H9 (cell line): ENCODE data around the gene SLC49A4. TPM values are rescaled to one million over a fixed set of nuclear protein-coding genes. Genes with fewer than 3 reads are reported as not detected.
"Not testable (repeated sequence)": the region's sequence is repeated elsewhere in the genome, so short reads cannot be mapped to it uniquely, and the experiment has no call there.

Source experiments
- DNase-seq: peaks from one replicate; pipeline ENCODE4 v3.0.0-alpha.2; 2017
- H2AFZ ChIP-seq: one replicate; pipeline ENCODE4 v1.6.1; 2013; ENCODE audit warnings: mild to moderate bottlenecking, low read length, control low read depth, moderate library complexity
- H2AK5ac ChIP-seq: 2 replicates; pipeline ENCODE4 v1.6.1; 2013; ENCODE audit warnings: low read length, control low read depth, mixed read lengths; ENCODE audit not compliant: insufficient read length
- H2BK120ac ChIP-seq: one replicate; pipeline ENCODE4 v1.6.1; 2013; ENCODE audit warnings: low read depth, mild to moderate bottlenecking, low read length, control low read depth, inconsistent platforms; ENCODE audit not compliant: poor library complexity, severe bottlenecking
- H2BK12ac ChIP-seq: 2 replicates; pipeline ENCODE4 v1.6.1; 2013; ENCODE audit warnings: low read length, control low read depth, mixed read lengths, low read depth; ENCODE audit not compliant: insufficient read length
- H2BK15ac ChIP-seq: 2 replicates; pipeline ENCODE4 v1.6.1; 2013; ENCODE audit warnings: low read depth, low read length, control low read depth
- H2BK20ac ChIP-seq: one replicate; pipeline ENCODE4 v1.6.1; 2013; ENCODE audit warnings: low read depth, mild to moderate bottlenecking, low read length, control low read depth, inconsistent platforms; ENCODE audit not compliant: poor library complexity, severe bottlenecking
- H2BK5ac ChIP-seq: 2 replicates; pipeline ENCODE4 v1.6.1; 2013; ENCODE audit warnings: low read length, control low read depth, mixed read lengths; ENCODE audit not compliant: insufficient read length
- H3K14ac ChIP-seq: 2 replicates; pipeline ENCODE4 v1.6.1; 2013; ENCODE audit warnings: low read length, control low read depth; ENCODE audit not compliant: insufficient read depth
- H3K18ac ChIP-seq: 2 replicates; pipeline ENCODE4 v1.6.1; 2013; ENCODE audit warnings: low read depth, mild to moderate bottlenecking, mixed read lengths, low read length, control low read depth; ENCODE audit not compliant: insufficient read length
- H3K23ac ChIP-seq: 2 replicates; pipeline ENCODE4 v1.6.1; 2013; ENCODE audit warnings: low read length, control low read depth, mixed read lengths, low read depth; ENCODE audit not compliant: insufficient read length
- H3K23me2 ChIP-seq: 2 replicates; pipeline ENCODE4 v1.6.1; 2013; ENCODE audit warnings: low read depth, mild to moderate bottlenecking, mixed read lengths, low read length, control low read depth; ENCODE audit not compliant: insufficient read length, poor library complexity, severe bottlenecking
- H3K27ac ChIP-seq: 2 replicates; pipeline ENCODE4 v1.5.1; 2013; ENCODE audit warnings: low read length, control low read depth, mixed read lengths, low read depth; ENCODE audit not compliant: insufficient read length
- H3K27me3 ChIP-seq: 2 replicates; pipeline ENCODE4 v1.6.1; 2013; ENCODE audit warnings: low read length, control low read depth, inconsistent platforms; ENCODE audit not compliant: insufficient read depth
- H3K4ac ChIP-seq: 2 replicates; pipeline ENCODE4 v1.6.1; 2013; ENCODE audit warnings: low read depth, mild to moderate bottlenecking, control low read depth, inconsistent platforms, low read length, moderate library complexity
- H3K4me1 ChIP-seq: 2 replicates; pipeline ENCODE4 v1.6.1; 2013; ENCODE audit warnings: low read length, control low read depth, inconsistent platforms; ENCODE audit not compliant: insufficient read depth
- H3K4me2 ChIP-seq: 2 replicates; pipeline ENCODE4 v1.6.1; 2013; ENCODE audit warnings: low read length, control low read depth, mixed read lengths; ENCODE audit not compliant: insufficient read length, insufficient read depth
- H3K56ac ChIP-seq: 2 replicates; pipeline ENCODE4 v1.6.1; 2013; ENCODE audit warnings: low read depth, mild to moderate bottlenecking, mixed read lengths, low read length, control low read depth; ENCODE audit not compliant: insufficient read length
- H3K79me1 ChIP-seq: 2 replicates; pipeline ENCODE4 v1.6.1; 2013; ENCODE audit warnings: low read depth, mild to moderate bottlenecking, moderate library complexity, low read length, control low read depth, inconsistent platforms; ENCODE audit not compliant: insufficient read depth, poor library complexity, severe bottlenecking
- H3K79me2 ChIP-seq: 2 replicates; pipeline ENCODE4 v1.6.1; 2013; ENCODE audit warnings: low read length, control low read depth, inconsistent platforms; ENCODE audit not compliant: insufficient read depth
- H3K9ac ChIP-seq: 2 replicates; pipeline ENCODE4 v1.6.1; 2013; ENCODE audit warnings: low read length, control low read depth, mixed read lengths; ENCODE audit not compliant: insufficient read length; ENCODE audit errors: extremely low read depth
- H3K9me3 ChIP-seq: one replicate; pipeline ENCODE4 v1.6.1; 2013; ENCODE audit warnings: low read depth, low read length, inconsistent platforms; ENCODE audit not compliant: control insufficient read depth
- H3T11ph ChIP-seq: one replicate; pipeline ENCODE4 v1.6.1; 2013; ENCODE audit warnings: mild to moderate bottlenecking, low read length, control low read depth, inconsistent platforms
- H4K20me1 ChIP-seq: one replicate; pipeline ENCODE4 v1.6.1; 2013; ENCODE audit not compliant: control insufficient read depth, insufficient read length, insufficient read depth
- H4K5ac ChIP-seq: 2 replicates; pipeline ENCODE4 v1.6.1; 2013; ENCODE audit warnings: low read depth, mild to moderate bottlenecking, mixed read lengths, low read length, control low read depth; ENCODE audit not compliant: insufficient read length
- H4K8ac ChIP-seq: replicated peaks from 2 replicates; pipeline ENCODE4 v1.6.1; 2013; ENCODE audit warnings: low read length, control low read depth, mixed read lengths, low read depth; ENCODE audit not compliant: insufficient read length
- H4K91ac ChIP-seq: 2 replicates; pipeline ENCODE4 v1.6.1; 2013; ENCODE audit warnings: low read depth, mild to moderate bottlenecking, moderate library complexity, mixed read lengths, low read length, control low read depth; ENCODE audit not compliant: insufficient read length
- H3K27ac Mint-ChIP-seq, 3 experiments: 2 replicates in 2 of 3; 3 replicates in 1 of 3; pipeline ENCODE4 v1.8.0; 2020 to 2021; ENCODE audit warnings: mixed read lengths in 3 of 3, mild to moderate bottlenecking in 1 of 3, moderate library complexity in 1 of 3
- H3K27me3 Mint-ChIP-seq: 2 replicates; pipeline ENCODE4 v1.8.0; 2021; ENCODE audit warnings: low read depth, mild to moderate bottlenecking, moderate library complexity, mixed read lengths
- H3K36me3 Mint-ChIP-seq, 3 experiments: 2 replicates in 2 of 3; 3 replicates in 1 of 3; pipeline ENCODE4 v1.8.0; 2020 to 2021; ENCODE audit warnings: low read depth in 3 of 3, mixed read lengths in 3 of 3; ENCODE audit not compliant: insufficient read depth in 1 of 3
- H3K4me1 Mint-ChIP-seq, 2 experiments: 2 replicates each; pipeline ENCODE4 v1.8.0; 2020; ENCODE audit warnings: mixed read lengths in 2 of 2
- H3K4me3 Mint-ChIP-seq, 2 experiments: 2 replicates in 1 of 2; 3 replicates in 1 of 2; pipeline ENCODE4 v1.8.0; 2020 to 2021; ENCODE audit warnings: mild to moderate bottlenecking in 2 of 2, mixed read lengths in 2 of 2, moderate library complexity in 1 of 2
- H3K9me3 Mint-ChIP-seq, 2 experiments: 2 replicates in 1 of 2; 3 replicates in 1 of 2; pipeline ENCODE4 v1.8.0; 2020; ENCODE audit warnings: mild to moderate bottlenecking in 2 of 2, mixed read lengths in 2 of 2, moderate library complexity in 1 of 2
- CTCF ChIP-seq: fragments of 200-600 bp; sonication (generic); conservative IDR thresholded peaks from 3 replicates; pipeline ENCODE4 v1.8.0; 2021; ENCODE audit warnings: antibody characterized with exemption, mild to moderate bottlenecking
- WGBS: extraction: QIAGEN DNeasy Blood & Tissue Kit; methylation state at CpG from one replicate; pipeline ENCODE4 v1.1.7; 2013; ENCODE audit warnings: missing lambda C conversion rate, low lambda C conversion rate, mixed read lengths; ENCODE audit not compliant: insufficient read length; ENCODE audit errors: extremely low coverage; 5-methylcytosine and 5-hydroxymethylcytosine counted together
- total RNA-seq: library from RNA; stranded (reverse); gene quantifications from 2 replicates; pipeline ENCODE4 v1.2.1, GENCODE V29; 2021

Gene SLC49A4
- total RNA-seq, 1 experiment from 2014 or later, result 10.7 TPM

DNA sequence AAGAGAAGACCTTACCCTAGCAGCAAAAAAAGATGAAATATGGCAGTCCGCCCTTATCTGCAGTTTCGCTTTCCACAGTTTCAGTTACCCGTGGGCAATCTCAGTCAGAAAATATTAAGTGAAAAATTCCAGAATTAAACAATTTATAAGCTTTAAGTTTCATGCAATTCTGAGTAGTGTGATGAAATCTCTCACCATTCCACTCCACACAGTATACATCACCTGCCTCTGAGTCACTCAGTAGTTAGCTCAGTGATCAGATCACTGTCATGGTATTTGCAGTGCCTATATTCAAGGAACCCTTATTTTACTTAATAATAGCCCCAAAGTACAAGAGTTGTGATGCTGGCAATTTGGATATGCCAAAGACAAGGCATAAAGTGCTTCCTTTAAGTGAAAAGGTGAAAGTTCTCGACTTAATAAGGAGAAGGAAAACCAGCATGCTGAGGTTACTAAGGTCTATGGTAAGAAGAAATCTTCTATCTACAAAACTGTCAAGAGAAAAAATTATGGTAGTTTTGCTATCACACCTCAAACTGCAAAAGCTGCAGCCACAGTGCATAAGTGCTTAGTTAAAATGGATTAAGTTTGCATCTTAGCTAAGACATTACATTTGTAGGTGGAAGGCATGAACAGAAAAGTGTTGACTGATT, 49.4 kb upstream of the SLC49A4 start:
- no peaks in the 10 kb centered on the region for H3K9me3 ChIP-seq
- WGBS, result no CpG with 5 or more reads among the region's 4 CpGs
- H3K36me3 Mint-ChIP-seq, result peaks cover 29 to 46% (median 42%) of the 10 kb centered on the region in 3 experiments

GRCh38 chr3:122747295-122747694, 47.6 kb upstream of the SLC49A4 start:
- WGBS, result no CpG with 5 or more reads among the region's 35 CpGs
- H4K20me1 ChIP-seq, H3K9ac ChIP-seq, H3K4ac ChIP-seq, H4K5ac ChIP-seq, H3K27ac ChIP-seq, H2AFZ ChIP-seq, DNase-seq, H2BK20ac ChIP-seq, H3K4me3 Mint-ChIP-seq, H2BK12ac ChIP-seq, H3K4me1 Mint-ChIP-seq, H3K27ac Mint-ChIP-seq, H3K27me3 ChIP-seq, H4K91ac ChIP-seq, H3K4me2 ChIP-seq, H3T11ph ChIP-seq, H2BK15ac ChIP-seq, H3K14ac ChIP-seq, H3K18ac ChIP-seq, H3K9me3 ChIP-seq, H4K8ac ChIP-seq, H3K56ac ChIP-seq, H3K23me2 ChIP-seq, H2BK5ac ChIP-seq, H2BK120ac ChIP-seq, H3K79me1 ChIP-seq, H3K79me2 ChIP-seq, H2AK5ac ChIP-seq, H3K27me3 Mint-ChIP-seq, H3K23ac ChIP-seq, H3K4me1 ChIP-seq: not testable (repeated sequence)
- H3K36me3 Mint-ChIP-seq, result peaks cover 29 to 43% (median 37%) of the 10 kb centered on the region in 3 experiments
- H3K9me3 Mint-ChIP-seq, result peaks cover 12 to 20% of the 10 kb centered on the region in 2 experiments

More for the DNA sequence above, 49.4 kb upstream of the SLC49A4 start:
- H2AK5ac ChIP-seq, result no peak overlapping the region
- H3K4ac ChIP-seq, result no peak overlapping the region
- no peaks in the 10 kb centered on the region for H4K20me1 ChIP-seq
- peaks cover 12 to 20% of the 10 kb centered on the region in 2 experiments for H3K9me3 Mint-ChIP-seq
- H3K4me1 ChIP-seq, result no peaks in the 10 kb centered on the region
- H3K27ac Mint-ChIP-seq, result no peak overlapping the region
- no peak overlapping the region for H3K14ac ChIP-seq
- no peaks in the 10 kb centered on the region for H3K79me1 ChIP-seq
- H3K23me2 ChIP-seq, result no peaks in the 10 kb centered on the region
- peaks cover 2% of the 10 kb centered on the region in 2 experiments for H3K4me1 Mint-ChIP-seq
- no peak overlapping the region for H3K4me2 ChIP-seq
- H3K18ac ChIP-seq, result no peak overlapping the region
- H3K27me3 Mint-ChIP-seq, result no peaks in the 10 kb centered on the region; the same call in 1 of the 2 replicates
- no peak overlapping the region for H3K9ac ChIP-seq
- H4K5ac ChIP-seq, result no peak overlapping the region
- no peak for TF ChIP-seq CTCF
- H2BK20ac ChIP-seq, result no peak overlapping the region
- no peak overlapping the region for H3T11ph ChIP-seq
- no peak overlapping the region for H2BK12ac ChIP-seq
- H3K23ac ChIP-seq, result no peak overlapping the region
- no peak overlapping the region for H2BK15ac ChIP-seq
- no peak overlapping the region for H3K56ac ChIP-seq
- no peak overlapping the region for H4K8ac ChIP-seq
- H3K27ac ChIP-seq, result no peak overlapping the region
- H2BK5ac ChIP-seq, result no peak overlapping the region
- H4K91ac ChIP-seq, result no peak overlapping the region
- H3K4me3 Mint-ChIP-seq, result no peak overlapping the region
- no peak for DNase-seq
- H2BK120ac ChIP-seq, result no peak overlapping the region
- no peaks in the 10 kb centered on the region for H3K79me2 ChIP-seq
- H2AFZ ChIP-seq, result no peak overlapping the region
- H3K27me3 ChIP-seq, result no peaks in the 10 kb centered on the region
